IPS DF 6.9 (cell line): ENCODE measurements around the gene MRPS9.

Experiments
- DNase-seq: peaks from one replicate; pipeline ENCODE4 v3.0.0-alpha.2; 2013; ENCODE audit warnings: low read depth, low spot score
- H3K27ac ChIP-seq: one replicate; pipeline ENCODE4 v1.5.1; 2013; ENCODE audit warnings: low read length, control low read depth
- H3K27me3 ChIP-seq: 2 replicates; pipeline ENCODE4 v1.6.1; 2013; ENCODE audit warnings: mild to moderate bottlenecking, low read length; ENCODE audit not compliant: control insufficient read depth, insufficient read depth
- H3K36me3 ChIP-seq: 2 replicates; pipeline ENCODE4 v1.6.1; 2013; ENCODE audit warnings: low read length; ENCODE audit not compliant: control insufficient read depth, insufficient read depth
- H3K4me1 ChIP-seq: 2 replicates; pipeline ENCODE4 v1.6.1; 2013; ENCODE audit warnings: low read length; ENCODE audit not compliant: control insufficient read depth, insufficient read depth
- H3K4me3 ChIP-seq: 2 replicates; pipeline ENCODE4 v1.5.1; 2013; ENCODE audit warnings: mild to moderate bottlenecking, low read length
- H3K9me3 ChIP-seq: 2 replicates; pipeline ENCODE4 v1.6.1; 2013; ENCODE audit warnings: low read length, inconsistent platforms; ENCODE audit not compliant: control insufficient read depth, insufficient read depth
- WGBS: extraction: QIAGEN DNeasy Blood & Tissue Kit; methylation state at CpG from one replicate; pipeline ENCODE4 v1.1.7; 2013; ENCODE audit warnings: mixed read lengths, missing lambda C conversion rate; ENCODE audit not compliant: insufficient read length, insufficient coverage; 5-methylcytosine and 5-hydroxymethylcytosine counted together

The MRPS9 gene

GRCh38 chr2:105117565-105117964 lies 79.7 kb downstream of the MRPS9 start:
- Histone ChIP-seq H3K36me3 (no peaks in the 10 kb centered on the region), H3K27ac (no peak overlapping the region), H3K4me3 (no peak overlapping the region), H3K27me3 (no peaks in the 10 kb centered on the region), H3K4me1 (no peaks in the 10 kb centered on the region), H3K9me3 (no peaks in the 10 kb centered on the region)
- DNase-seq: no peak
- WGBS: no CpG with 5 or more reads among the region's 6 CpGs

DNA sequence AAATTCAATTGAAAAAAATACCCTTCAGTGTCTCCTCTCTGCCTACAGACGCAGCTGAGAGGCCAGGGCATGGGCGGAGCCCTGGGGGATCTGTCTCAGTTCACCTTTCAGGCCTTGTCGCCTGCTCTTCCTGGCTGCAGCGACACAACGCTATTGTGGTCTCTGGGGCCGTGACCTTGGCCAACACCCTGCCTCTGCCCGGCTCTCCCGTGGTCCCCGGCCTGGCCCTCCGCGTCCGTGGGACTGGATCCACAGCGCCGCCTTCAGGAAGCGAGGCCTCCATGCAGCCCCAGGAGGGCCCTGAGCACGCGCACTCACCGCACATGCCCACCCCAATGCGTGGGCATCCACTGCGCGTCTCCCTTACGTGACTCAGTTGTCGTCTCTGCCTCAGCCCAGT lies 81.1 kb downstream of the MRPS9 start:
- peak; percentile 16 for DNase-seq
- H3K9me3 ChIP-seq: no peaks in the 10 kb centered on the region
- no CpG with 5 or more reads among the region's 23 CpGs for WGBS
- no peaks in the 10 kb centered on the region for H3K36me3 ChIP-seq
- H3K4me3 ChIP-seq: peak overlapping the region; percentile 16; the same call in 1 of the 2 replicates
- no peaks in the 10 kb centered on the region for H3K4me1 ChIP-seq
- H3K27ac ChIP-seq: no peak overlapping the region
- H3K27me3 ChIP-seq: no peaks in the 10 kb centered on the region

DNA sequence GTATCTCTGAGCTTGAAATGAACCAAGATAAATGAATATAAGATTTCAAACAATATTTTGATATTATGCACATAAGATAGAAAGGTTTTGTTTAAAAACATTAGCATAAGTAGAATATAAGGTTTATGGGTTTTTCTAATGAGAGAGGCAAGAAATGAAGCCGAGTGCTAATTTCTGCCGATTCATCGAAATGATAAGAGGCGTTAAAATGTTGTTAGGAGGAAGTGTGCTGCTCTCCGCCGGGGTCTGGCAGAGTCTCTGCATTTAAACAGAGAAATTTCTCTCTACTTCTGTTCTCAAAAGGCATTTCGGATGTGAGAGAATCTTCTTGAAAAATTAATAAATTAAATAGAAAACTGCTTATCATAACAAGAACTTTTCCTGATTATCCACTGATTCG lies 83.6 kb downstream of the MRPS9 start:
- no peak overlapping the region for H3K4me3 ChIP-seq
- H3K27ac ChIP-seq: no peak overlapping the region
- 100% methylated on average over 2 of the region's 8 CpGs for WGBS
- H3K9me3 ChIP-seq: no peaks in the 10 kb centered on the region
- H3K27me3 ChIP-seq: no peaks in the 10 kb centered on the region
- H3K4me1 ChIP-seq: 0 out of 2 replicates have a peak, but pooled peaks cover 1% of the 10 kb centered on the region
- DNase-seq: no peak
- H3K36me3 ChIP-seq: no peaks in the 10 kb centered on the region

GRCh38 chr2:105125428-105125827 lies 87.6 kb downstream of the MRPS9 start:
- Histone ChIP-seq H3K36me3 (no peaks in the 10 kb centered on the region), H3K4me3 (no peak overlapping the region), H3K27me3 (no peaks in the 10 kb centered on the region), H3K9me3 (no peaks in the 10 kb centered on the region), H3K4me1 (0 out of 2 replicates have a peak, but pooled peaks cover 1% of the 10 kb centered on the region), H3K27ac (no peak overlapping the region)
- no peak for DNase-seq
- no CpG with 5 or more reads among the region's 4 CpGs for whole genome bisulfite sequencing

GRCh38 chr2:105125920-105126319 lies 88.1 kb downstream of the MRPS9 start:
- Histone ChIP-seq H3K27ac (no peak overlapping the region), H3K4me3 (no peak overlapping the region), H3K9me3 (no peaks in the 10 kb centered on the region), H3K4me1 (0 out of 2 replicates have a peak, but pooled peaks cover 1% of the 10 kb centered on the region), H3K27me3 (no peaks in the 10 kb centered on the region), H3K36me3 (no peaks in the 10 kb centered on the region)
- no CpG with 5 or more reads among the region's 3 CpGs for WGBS
- DNase-seq: no peak

GRCh38 chr2:105126336-105126735 lies 88.5 kb downstream of the MRPS9 start:
- no peaks in the 10 kb centered on the region for H3K36me3 ChIP-seq
- H3K27me3 ChIP-seq: no peaks in the 10 kb centered on the region
- H3K4me1 ChIP-seq: 0 out of 2 replicates have a peak, but pooled peaks cover 1% of the 10 kb centered on the region
- no peaks in the 10 kb centered on the region for H3K9me3 ChIP-seq
- DNase-seq: no peak
- no peak overlapping the region for H3K27ac ChIP-seq
- no peak overlapping the region for H3K4me3 ChIP-seq
- no CpG with 5 or more reads among the region's 5 CpGs for WGBS

GRCh38 chr2:105127289-105127915 lies 89.5 kb downstream of the MRPS9 start:
- 0 out of 2 replicates have a peak, but pooled peaks cover 1% of the 10 kb centered on the region for H3K4me1 ChIP-seq
- no CpG with 5 or more reads among the region's 15 CpGs for WGBS
- DNase-seq: no peak
- H3K27ac ChIP-seq: no peak overlapping the region
- no peaks in the 10 kb centered on the region for H3K27me3 ChIP-seq
- no peak overlapping the region for H3K4me3 ChIP-seq
- no peaks in the 10 kb centered on the region for H3K9me3 ChIP-seq
- no peaks in the 10 kb centered on the region for H3K36me3 ChIP-seq

DNA sequence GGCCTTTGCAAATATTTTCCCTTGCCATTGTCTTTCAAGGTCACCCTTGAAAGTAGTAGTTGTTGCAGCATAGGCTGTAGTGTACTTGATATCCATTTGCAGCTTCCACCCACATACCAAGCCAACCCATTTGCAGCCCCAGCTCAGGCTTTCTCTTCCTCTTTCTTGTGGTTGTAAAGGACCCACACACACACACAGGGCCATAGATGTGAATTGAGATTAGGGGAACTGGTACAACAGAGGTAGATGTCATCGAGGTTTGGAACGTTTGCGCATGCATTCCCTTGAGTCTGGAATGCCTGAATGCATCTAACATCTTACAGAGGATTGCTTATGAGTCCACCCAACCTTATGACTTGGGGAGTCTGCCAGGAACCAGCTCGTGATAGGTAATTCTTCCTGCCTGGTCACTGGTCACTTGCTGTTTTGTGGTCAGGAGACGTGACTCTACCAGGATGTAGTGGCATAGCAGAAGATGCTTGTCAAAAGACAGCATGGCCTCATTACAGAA lies 91.9 kb downstream of the MRPS9 start:
- DNase-seq: no peak
- no peaks in the 10 kb centered on the region for H3K36me3 ChIP-seq
- H3K27ac ChIP-seq: no peak overlapping the region
- 0 out of 2 replicates have a peak, but pooled peaks cover 1% of the 10 kb centered on the region for H3K4me1 ChIP-seq
- no peak overlapping the region for H3K4me3 ChIP-seq
- no peaks in the 10 kb centered on the region for H3K27me3 ChIP-seq
- H3K9me3 ChIP-seq: no peaks in the 10 kb centered on the region
- WGBS: no CpG with 5 or more reads among the region's 5 CpGs

DNA sequence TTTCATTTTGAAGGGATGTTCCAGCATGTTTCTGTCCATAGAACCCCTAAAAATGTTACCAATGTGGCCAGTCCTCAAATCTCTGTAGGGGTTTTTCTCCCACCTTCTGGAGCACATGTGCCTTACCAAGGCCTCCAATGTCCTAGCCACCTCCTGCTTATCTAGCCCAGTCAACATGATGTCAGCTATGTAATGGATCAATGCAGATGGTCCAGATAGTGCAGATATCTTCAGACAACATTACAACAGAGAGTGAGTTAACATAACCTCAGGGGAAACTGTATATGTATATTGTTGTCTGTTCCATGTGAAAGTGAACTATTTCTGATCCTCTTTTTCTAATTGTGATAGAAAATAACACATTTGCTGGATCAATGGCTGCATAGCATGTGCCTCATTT lies 92.7 kb downstream of the MRPS9 start:
- Histone ChIP-seq H3K9me3 (no peaks in the 10 kb centered on the region), H3K27ac (no peak overlapping the region), H3K4me1 (no peaks in the 10 kb centered on the region), H3K4me3 (no peak overlapping the region), H3K27me3 (no peaks in the 10 kb centered on the region), H3K36me3 (no peaks in the 10 kb centered on the region)
- DNase-seq: no peak

DNA sequence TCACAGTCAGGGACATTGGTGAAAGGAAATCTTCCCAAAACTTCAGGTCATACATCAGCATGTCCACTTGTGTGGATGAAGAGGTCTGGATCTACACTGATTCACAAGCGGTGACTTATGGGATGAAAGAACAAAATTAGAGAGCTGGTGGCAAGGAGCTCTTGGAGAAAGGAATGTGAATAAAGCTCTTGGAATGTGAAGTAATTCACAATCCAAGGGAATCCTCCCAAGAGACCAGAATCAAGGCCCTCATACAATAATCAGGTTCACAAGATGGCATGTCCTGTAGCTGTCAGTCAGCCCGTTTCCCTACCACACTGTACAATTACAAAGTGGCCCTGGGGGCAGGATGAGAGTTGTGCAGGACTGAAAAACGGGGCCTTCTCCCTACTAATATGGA lies 96.2 kb downstream of the MRPS9 start:
- Histone ChIP-seq H3K27me3 (no peaks in the 10 kb centered on the region), H3K27ac (no peak overlapping the region), H3K36me3 (no peaks in the 10 kb centered on the region), H3K9me3 (no peaks in the 10 kb centered on the region), H3K4me1 (no peaks in the 10 kb centered on the region), H3K4me3 (no peak overlapping the region)
- no CpG with 5 or more reads among the region's 3 CpGs for WGBS
- no peak for DNase-seq

DNA sequence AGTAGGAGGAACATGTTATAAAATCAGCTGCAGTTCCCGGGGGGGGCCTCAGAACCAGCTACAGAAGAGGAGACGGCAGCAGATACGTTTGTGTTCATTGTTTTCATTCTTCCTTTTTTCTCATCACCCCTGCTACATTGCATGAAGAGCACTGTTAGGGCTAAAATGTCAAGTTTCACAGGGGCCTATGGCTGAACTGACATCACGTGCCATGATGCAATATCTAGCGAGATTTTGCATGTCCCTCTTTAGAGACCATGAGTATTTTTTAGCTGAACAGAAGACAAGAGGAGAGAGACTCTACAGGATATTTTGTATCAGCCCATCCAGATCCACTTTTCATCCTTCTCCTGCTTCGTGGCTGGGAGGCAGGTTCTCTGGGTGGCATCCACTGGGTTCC lies 97.6 kb downstream of the MRPS9 start:
- H3K4me3 ChIP-seq: no peak overlapping the region
- no peaks in the 10 kb centered on the region for H3K36me3 ChIP-seq
- no peak overlapping the region for H3K27ac ChIP-seq
- H3K9me3 ChIP-seq: no peaks in the 10 kb centered on the region
- no CpG with 5 or more reads among the region's 6 CpGs for WGBS
- no peaks in the 10 kb centered on the region for H3K4me1 ChIP-seq
- DNase-seq: no peak
- no peaks in the 10 kb centered on the region for H3K27me3 ChIP-seq
